MG63 (cell line): ENCODE results near the gene KIAA1614. TPM values are rescaled to one million over a fixed set of nuclear protein-coding genes. Genes with fewer than 3 reads are reported as not detected.

Experiments used
- DNase-seq: peaks from one replicate; pipeline ENCODE4 v3.0.0-alpha.2; 2020
- H3K27me3 ChIP-seq: fragments of 250-450 bp; sonication (Bioruptor Pico); 2 replicates; pipeline ENCODE4 v1.5.1; 2020; ENCODE audit warnings: mild to moderate bottlenecking, moderate library complexity
- H3K36me3 ChIP-seq: fragments of 250-450 bp; sonication (Bioruptor Pico); 2 replicates; pipeline ENCODE4 v1.5.1; 2020; ENCODE audit warnings: mild to moderate bottlenecking, moderate library complexity
- H3K4me3 ChIP-seq: fragments of 250-450 bp; sonication (Bioruptor Pico); 2 replicates; pipeline ENCODE4 v1.5.1; 2020; ENCODE audit warnings: mild to moderate bottlenecking, moderate library complexity
- H3K9me3 ChIP-seq: fragments of 250-450 bp; sonication (Bioruptor Pico); 2 replicates; pipeline ENCODE4 v1.5.1; 2020; ENCODE audit warnings: mild to moderate bottlenecking, moderate library complexity
- total RNA-seq: library from RNA; depleted of rRNA; stranded (reverse); fragments of >200 nt; shearing (Covaris generic); gene quantifications from 2 replicates; pipeline ENCODE4 v1.2.3, GENCODE V29; 2014; ENCODE audit warnings: low replicate concordance

Gene KIAA1614
- total RNA-seq, 1 experiment from 2014 or later, result 13.8 TPM

DNA sequence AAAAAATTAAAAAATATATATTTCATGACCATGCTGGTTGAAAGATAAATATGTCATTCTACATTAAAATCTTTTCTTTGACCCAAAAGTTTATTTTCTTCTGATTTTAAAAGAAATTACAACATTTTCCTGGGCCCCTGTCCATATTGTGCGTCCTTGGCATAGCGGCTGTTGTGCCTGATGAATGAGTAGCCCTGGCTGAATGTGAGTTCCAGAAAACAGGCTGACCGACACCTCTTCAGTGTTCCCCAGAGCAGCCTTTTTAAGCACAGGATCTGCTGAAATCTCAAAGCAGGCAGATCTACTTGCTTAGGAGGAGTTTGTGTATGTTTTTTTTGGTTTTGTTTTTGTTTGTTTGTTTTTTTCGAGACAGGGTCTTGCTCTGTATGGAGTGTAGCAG lies 19.7 kb downstream of the KIAA1614 start:
- Histone ChIP-seq H3K9me3 (no peaks in the 10 kb centered on the region), H3K36me3 (no peaks in the 10 kb centered on the region), H3K27me3 (no peaks in the 10 kb centered on the region), H3K4me3 (no peak overlapping the region)
- DNase-seq, result no peak

DNA sequence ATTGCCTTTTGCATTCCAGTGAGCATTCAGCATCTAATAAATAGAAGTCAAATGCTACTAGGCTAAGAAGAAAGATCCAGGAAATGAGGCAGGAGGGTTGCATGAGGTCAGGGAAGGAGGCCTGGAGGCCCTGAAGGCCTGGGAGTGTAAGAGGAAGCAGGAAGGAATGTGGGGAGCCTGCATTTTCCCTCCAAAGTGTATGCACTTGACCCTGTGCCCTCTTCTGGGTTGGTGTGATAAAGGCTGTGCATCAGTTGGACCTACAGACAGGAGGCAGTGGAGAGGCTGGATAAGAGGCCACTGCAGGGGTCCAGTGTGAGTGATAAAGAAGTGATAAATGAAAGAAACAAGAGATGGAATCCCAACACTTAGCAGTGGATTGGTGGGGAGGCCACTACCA lies 20.4 kb downstream of the KIAA1614 start:
- no peaks in the 10 kb centered on the region for H3K9me3 ChIP-seq
- no peak for DNase-seq
- no peak overlapping the region for H3K4me3 ChIP-seq
- H3K36me3 ChIP-seq, result no peaks in the 10 kb centered on the region
- no peaks in the 10 kb centered on the region for H3K27me3 ChIP-seq

GRCh38 chr1:180934563-180934962 lies 21.9 kb downstream of the KIAA1614 start:
- Histone ChIP-seq H3K4me3 (no peak overlapping the region), H3K27me3 (no peaks in the 10 kb centered on the region)
- no peak for DNase-seq

GRCh38 chr1:180935326-180936109 lies 22.8 kb downstream of the KIAA1614 start:
- H3K36me3 ChIP-seq, result no peaks in the 10 kb centered on the region
- H3K9me3 ChIP-seq, result no peaks in the 10 kb centered on the region
- H3K4me3 ChIP-seq, result no peak overlapping the region
- H3K27me3 ChIP-seq, result no peaks in the 10 kb centered on the region
- DNase-seq, result no peak

More at GRCh38 chr1:180934563-180934962, 21.9 kb downstream of the KIAA1614 start:
- Histone ChIP-seq H3K36me3 (no peaks in the 10 kb centered on the region), H3K9me3 (no peaks in the 10 kb centered on the region)

DNA sequence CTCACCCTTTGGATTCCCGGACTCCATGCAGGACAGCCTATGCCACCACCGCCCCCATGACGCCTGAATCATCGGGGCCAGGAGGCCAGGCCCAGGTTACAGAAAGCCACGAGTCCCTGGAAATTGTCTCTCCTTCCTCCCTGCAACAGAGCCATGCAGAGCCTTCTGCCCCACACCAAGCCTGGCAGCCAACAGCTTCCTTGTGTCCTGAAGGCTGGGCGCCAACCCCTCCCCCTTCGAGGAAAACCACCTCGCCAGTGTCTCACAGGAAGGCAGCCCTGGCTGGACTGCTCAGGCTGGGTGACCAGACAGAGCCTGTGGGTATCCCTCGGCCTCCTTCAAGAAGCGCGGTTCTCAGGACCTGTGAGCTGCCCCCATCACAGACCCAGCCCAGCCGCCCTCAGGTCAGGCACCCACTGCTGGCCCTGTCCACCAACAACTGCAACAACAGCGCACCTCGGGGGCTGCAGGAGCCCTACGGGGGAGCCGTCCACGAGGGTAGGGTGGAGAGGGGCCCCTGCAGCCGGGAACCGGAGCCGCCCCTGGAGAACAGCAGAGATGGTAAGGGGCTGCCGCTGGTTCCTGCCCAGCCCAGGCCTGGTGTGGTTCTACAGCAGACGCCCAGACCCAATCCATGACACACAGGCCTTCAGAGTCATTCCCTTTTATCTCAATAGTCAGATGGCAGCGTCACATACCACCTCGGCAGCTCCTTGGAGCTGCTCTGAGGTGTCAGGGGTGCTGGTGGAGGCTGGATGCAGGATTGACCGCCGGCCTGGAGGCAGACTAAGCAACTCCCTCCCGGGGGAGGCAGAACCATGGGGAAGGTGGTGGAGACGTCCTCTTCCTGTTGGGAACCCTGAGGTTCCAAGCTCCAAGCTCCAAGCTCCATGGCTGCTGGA lies 23.7 kb downstream of the KIAA1614 start:
- Histone ChIP-seq H3K4me3 (no peak overlapping the region), H3K27me3 (no peaks in the 10 kb centered on the region), H3K9me3 (no peaks in the 10 kb centered on the region), H3K36me3 (no peaks in the 10 kb centered on the region)
- no peak for DNase-seq

- DNase-seq, result no peak
- H3K4me3 ChIP-seq, result no peak overlapping the region
- no peaks in the 10 kb centered on the region for H3K9me3 ChIP-seq
- H3K27me3 ChIP-seq, result no peaks in the 10 kb centered on the region
- H3K36me3 ChIP-seq, result no peaks in the 10 kb centered on the region
These were observed 24.3 kb downstream of the KIAA1614 start for GRCh38 chr1:180937012-180937372.

DNA sequence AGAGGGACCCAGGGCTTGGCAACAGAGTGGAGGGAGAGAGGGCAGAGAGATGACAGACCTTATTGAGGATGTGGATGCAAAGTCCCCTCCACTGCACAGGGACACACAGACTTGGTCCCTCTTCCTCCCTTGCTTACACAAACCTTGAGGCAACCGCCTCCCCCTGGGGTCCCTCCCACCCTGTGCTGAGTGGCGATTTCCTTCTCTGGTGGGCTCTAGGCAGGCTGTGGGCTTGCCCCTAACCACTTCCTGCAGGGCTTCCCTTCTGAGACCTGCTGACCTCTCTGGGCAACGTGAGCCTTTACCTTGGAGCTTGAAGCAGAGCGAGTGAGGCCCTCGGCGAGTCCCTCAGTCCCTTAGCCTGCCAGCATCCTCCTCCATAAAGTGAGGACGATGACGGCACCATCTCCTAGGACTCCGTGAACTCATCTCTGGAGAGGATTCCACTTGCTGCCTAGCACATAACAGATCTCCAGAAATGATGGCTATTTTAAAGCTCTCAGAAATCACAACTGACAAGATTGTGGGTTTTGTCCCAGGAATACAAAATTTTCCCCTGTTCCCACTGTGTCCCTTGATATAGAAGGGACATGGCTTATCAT lies 25.0 kb downstream of the KIAA1614 start:
- H3K36me3 ChIP-seq, result no peaks in the 10 kb centered on the region
- no peaks in the 10 kb centered on the region for H3K9me3 ChIP-seq
- H3K27me3 ChIP-seq, result no peaks in the 10 kb centered on the region
- DNase-seq, result no peak
- H3K4me3 ChIP-seq, result no peak overlapping the region

DNA sequence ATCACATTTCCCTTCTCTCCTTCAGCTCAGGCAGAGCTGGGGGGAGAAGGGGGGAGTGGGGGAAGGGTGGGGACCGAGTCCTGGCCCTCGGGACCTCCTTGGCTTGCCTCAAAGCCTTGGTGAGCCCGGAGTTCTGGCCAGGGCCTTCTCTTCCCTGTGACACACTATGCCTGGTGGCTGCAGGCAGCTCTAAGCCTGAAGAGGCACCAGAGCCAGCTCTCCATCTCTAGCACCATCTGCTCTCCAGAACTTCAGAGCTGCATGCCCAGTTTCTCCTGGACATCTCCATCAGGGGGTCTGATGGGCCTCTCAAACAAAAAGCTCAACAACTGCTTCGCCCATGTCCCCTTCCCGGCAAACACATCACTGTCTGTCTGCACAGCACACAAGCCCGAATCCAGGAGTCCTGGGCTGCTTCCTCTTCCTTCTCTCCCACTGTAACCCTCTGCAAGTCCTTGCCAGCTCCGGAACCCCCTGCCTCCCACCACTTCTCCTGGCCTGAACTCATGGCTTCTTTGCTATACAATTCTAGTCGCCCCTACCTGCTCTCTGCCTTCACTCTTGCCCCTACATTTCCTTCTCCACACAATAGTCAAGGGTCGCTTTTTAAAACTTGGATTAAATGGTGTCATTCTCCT lies 26.5 kb downstream of the KIAA1614 start:
- no peaks in the 10 kb centered on the region for H3K36me3 ChIP-seq
- no peaks in the 10 kb centered on the region for H3K9me3 ChIP-seq
- no peaks in the 10 kb centered on the region for H3K27me3 ChIP-seq
- no peak for DNase-seq
- no peak overlapping the region for H3K4me3 ChIP-seq

DNA sequence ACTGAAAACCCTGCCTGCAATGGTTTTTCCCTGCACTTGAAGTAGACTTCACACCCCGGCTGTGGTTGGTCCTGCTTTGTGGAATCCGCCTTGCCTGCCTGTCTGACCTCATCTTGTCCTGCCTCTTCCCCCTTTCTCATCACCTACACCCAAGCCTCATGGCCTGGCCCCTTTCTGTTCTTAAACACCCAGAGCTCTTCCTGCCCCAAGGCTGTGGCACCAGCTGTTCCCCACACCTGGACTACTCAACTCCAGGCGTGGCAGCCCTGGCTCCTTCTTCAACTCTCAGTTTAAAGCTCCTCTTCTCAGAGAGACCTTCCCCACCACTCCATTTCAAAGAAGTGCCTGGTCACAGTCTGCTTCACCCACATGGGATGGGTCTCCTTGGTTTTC lies 27.0 kb downstream of the KIAA1614 start:
- Histone ChIP-seq H3K36me3 (peaks cover 3% of the 10 kb centered on the region; the same call in 1 of the 2 replicates), H3K27me3 (no peaks in the 10 kb centered on the region), H3K9me3 (no peaks in the 10 kb centered on the region), H3K4me3 (no peak overlapping the region)
- DNase-seq, result no peak

DNA sequence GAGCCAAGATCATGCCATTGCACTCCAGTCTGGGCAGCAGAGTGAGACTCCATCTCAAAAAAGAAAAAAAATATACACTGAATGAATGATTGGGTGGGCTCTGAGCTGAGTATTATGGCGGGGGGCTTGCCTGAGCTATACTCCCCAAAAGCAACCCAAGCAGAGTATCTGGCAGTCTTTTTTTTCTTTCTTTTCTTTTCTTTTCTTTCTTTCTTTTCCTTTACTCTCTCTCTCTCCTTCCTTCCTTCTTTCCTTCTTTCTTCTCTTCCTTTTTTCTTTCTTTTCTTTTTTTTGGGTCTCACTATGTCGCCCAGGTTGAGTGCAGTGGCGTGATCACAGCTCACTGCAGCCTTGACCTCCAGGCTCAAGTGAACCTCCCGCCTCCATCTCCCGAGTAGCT lies 27.7 kb downstream of the KIAA1614 start:
- H3K27me3 ChIP-seq, result no peaks in the 10 kb centered on the region
- peaks cover 3% of the 10 kb centered on the region; the same call in 1 of the 2 replicates for H3K36me3 ChIP-seq
- no peaks in the 10 kb centered on the region for H3K9me3 ChIP-seq
- no peak for DNase-seq
- no peak overlapping the region for H3K4me3 ChIP-seq

GRCh38 chr1:180941518-180942275 lies 29.0 kb downstream of the KIAA1614 start:
- Histone ChIP-seq H3K9me3 (no peaks in the 10 kb centered on the region), H3K4me3 (no peak overlapping the region), H3K27me3 (no peaks in the 10 kb centered on the region), H3K36me3 (peaks cover 5% of the 10 kb centered on the region)
- DNase-seq, result no peak

DNA sequence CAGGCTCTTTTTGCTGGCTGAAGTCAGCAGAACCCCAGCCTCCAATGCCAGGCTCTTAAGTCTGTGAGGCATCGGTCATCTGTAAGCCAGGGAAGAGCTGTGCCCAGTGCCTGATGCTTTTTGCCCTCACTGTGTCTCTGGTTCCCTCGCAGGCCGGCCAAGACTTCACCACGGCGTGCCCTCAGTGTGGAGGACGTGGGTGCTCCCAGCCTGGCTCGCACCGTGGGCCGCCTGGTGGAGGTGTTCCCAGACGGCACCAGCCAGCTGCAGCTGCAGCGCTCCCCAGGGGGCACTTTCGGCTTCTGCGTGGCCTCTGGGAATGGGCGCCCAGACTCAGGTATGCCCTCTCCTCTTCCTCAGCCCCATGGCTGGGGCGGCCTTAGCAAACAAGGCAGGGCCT lies 32.5 kb downstream of the KIAA1614 start:
- no peaks in the 10 kb centered on the region for H3K9me3 ChIP-seq
- H3K4me3 ChIP-seq, result no peak overlapping the region
- peaks cover 9% of the 10 kb centered on the region for H3K36me3 ChIP-seq
- H3K27me3 ChIP-seq, result no peaks in the 10 kb centered on the region
- no peak for DNase-seq

- Histone ChIP-seq H3K9me3 (no peaks in the 10 kb centered on the region), H3K27me3 (no peaks in the 10 kb centered on the region), H3K4me3 (no peak overlapping the region), H3K36me3 (peaks cover 13% of the 10 kb centered on the region)
- DNase-seq, result no peak
These were observed 32.9 kb downstream of the KIAA1614 start for GRCh38 chr1:180945551-180945950.

DNA sequence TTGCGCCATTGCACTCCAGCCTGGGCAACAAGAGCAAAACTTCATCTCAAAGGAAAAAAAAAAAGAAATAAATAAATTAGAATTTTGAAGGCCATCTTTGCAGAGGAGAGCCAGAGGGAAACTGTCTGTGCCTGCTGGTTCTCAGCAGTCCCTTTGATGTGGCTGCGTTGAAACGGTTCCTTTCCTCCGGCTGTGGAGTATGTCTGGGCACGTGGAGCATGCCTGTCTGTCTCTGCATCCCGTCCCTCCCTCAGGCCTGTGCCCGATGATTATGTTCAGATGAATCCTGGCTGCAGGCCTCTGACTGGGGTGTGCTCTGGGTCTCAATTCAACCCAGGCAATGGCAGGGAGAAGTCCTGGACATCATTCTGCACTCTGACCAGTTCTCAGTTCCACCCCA lies 33.4 kb downstream of the KIAA1614 start:
- no peaks in the 10 kb centered on the region for H3K9me3 ChIP-seq
- peaks cover 17% of the 10 kb centered on the region for H3K36me3 ChIP-seq
- no peak overlapping the region for H3K4me3 ChIP-seq
- H3K27me3 ChIP-seq, result no peaks in the 10 kb centered on the region
- DNase-seq, result no peak

DNA sequence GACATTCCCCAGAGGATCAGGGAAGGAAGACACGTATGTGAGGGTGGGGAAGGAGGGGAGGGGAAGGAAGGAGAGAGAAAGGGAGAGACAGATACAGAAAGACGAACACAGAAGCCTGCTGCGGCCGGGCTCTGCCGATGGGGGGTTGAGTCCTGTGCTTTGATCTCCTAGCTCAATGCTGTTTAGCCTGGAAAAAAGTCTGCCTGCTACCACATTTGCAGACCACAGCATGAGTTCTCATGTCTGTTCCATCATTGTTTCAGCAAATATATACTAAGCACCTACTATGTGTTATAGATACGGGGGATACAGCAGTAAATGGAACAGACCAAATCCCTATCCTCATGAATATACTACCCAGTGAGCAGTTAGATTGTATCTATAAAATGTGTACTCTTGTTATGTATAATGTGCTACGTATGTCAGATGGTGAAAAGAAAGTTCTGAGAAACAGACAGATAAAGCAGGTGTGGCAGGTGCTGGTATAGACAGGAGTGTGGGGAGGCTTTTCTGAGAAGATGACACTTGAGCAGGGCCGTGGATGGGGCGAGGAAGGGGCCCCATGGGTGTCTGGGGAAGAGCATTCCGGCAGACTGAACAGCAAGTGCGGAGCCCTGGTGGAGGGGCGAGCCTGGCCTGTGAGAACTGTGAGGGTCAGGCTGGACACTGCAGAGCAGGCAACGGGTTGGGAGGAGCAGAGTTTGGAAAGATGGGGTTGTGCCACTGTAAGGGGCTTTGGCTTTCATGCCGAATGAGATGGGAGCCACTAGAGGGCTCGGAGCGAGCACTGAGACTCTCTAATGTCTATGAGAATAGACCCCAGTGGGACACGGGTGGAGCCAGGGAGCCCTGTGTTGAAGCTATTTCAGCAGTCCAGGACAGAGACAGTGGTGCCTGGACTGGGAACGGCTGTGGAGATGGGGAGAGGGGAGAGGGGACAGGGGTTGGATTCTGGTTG lies 34.1 kb downstream of the KIAA1614 start:
- Histone ChIP-seq H3K9me3 (no peaks in the 10 kb centered on the region), H3K27me3 (no peaks in the 10 kb centered on the region), H3K4me3 (no peak overlapping the region), H3K36me3 (peaks cover 17% of the 10 kb centered on the region)
- no peak for DNase-seq
